Middle frontal gyrus (tissue), 1 donor: ENCODE results near the gene MMP3.

Source experiments
- DNase-seq: peaks from one replicate; pipeline ENCODE4 v3.0.0-alpha.2; 2015; ENCODE audit warnings: low spot score; ENCODE audit errors: extremely low spot score

Gene MMP3

DNA sequence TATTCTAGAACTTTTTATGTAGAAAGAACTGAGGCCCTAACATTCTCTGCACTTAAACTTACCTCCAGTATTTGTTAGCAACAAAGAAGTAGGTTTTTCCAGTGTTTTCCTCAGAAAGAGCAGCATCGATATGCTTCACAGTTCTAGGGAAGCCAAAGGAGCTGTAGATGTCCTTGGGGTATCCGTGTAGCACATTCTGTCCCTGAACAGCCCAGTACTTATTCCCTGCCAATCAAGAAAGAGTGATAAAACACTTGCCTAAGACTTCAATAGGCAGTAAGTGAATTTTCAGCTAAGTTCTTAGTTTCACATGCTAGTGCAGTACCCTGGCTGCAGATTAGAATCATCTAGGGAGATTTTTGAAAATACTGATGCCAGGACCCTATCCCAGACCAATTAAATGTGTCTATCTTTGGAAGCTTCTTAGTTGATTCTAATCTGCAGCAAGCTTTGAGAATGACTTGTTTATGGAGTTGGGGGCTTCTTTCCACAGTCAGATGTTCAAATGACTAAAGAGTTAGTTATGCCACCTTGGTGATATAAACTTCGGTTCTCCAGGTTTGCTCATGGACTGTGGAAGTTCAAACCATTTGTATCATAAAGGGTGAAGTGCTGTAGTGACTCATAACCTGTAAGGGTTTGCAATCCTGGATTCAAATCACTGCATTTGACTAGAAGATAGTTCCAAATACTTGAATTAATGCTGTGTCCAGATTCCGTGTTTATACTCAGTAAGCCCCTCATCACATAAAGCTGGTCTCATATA lies 52.0 kb downstream of the MMP3 start:
- DNase-seq = no peak

DNA sequence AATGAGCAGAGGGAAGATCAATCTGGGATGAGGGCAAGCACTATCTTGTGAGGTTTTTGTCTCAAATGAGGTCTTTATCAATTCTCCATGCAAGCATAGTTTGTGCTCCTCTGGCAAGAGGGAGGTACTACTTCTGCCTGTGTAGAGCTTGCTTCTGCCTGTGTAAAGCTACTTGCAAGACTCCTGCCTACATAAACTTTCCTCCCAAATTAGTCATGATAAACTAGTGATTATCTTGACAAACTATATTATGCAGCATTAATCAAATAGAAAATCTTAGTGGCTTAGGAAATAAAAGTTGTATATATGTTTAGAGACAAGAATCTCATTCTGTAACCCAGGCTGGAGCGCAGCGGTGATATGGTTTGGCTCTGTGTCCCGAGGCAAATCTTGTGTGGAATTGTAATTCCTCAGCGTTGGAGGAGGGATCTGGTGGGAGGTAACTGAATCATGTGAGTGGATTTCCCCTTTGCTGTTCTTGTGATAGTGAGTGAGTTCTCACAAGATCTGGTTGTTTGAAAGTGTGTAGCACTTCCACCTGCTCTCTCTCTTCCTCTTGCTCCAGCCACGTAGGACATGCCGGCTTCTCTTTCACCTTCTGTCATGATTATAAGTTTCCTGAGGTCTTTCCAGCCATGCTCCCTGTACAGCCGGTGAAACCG lies 54.9 kb downstream of the MMP3 start:
- DNase-seq = no peak
